GM18508 (cell line): ENCODE measurements around the gene CDCA8.
"Not testable (repeated sequence)": the region's sequence is repeated elsewhere in the genome, so short reads cannot be mapped to it uniquely, and the experiment has no call there.

Source experiments
- ATAC-seq: cut with Tn5 transposase; IDR thresholded peaks from one replicate; pipeline ENCODE4 v1.9.1; 2021; ENCODE audit warnings: moderate number of reproducible peaks; ENCODE audit not compliant: insufficient read depth, unreplicated experiment

Gene CDCA8

GRCh38 chr1:37731312-37732019 is 39.1 kb downstream of the CDCA8 start:
- no peak for ATAC-seq

- no peak for ATAC-seq
Observed at GRCh38 chr1:37732111-37732780, 39.9 kb downstream of the CDCA8 start.

- ATAC-seq: no peak
Observed at GRCh38 chr1:37734629-37735591, 42.6 kb downstream of the CDCA8 start.

- not testable (repeated sequence) for ATAC-seq
Observed at GRCh38 chr1:37737975-37738374, 45.7 kb downstream of the CDCA8 start.

GRCh38 chr1:37738619-37739018 is 46.3 kb downstream of the CDCA8 start:
- ATAC-seq: not testable (repeated sequence)

GRCh38 chr1:37739222-37739621 is 46.9 kb downstream of the CDCA8 start:
- no peak for ATAC-seq

- no peak for ATAC-seq
Observed at GRCh38 chr1:37741130-37741529, 48.8 kb downstream of the CDCA8 start.

- no peak for ATAC-seq
Observed at GRCh38 chr1:37741662-37742061, 49.3 kb downstream of the CDCA8 start.

- ATAC-seq: no peak
Observed at GRCh38 chr1:37746806-37747205, 54.5 kb downstream of the CDCA8 start.

GRCh38 chr1:37748565-37748964 is 56.2 kb downstream of the CDCA8 start:
- no peak for ATAC-seq

- ATAC-seq: no peak
Observed at GRCh38 chr1:37752213-37752582, 59.9 kb downstream of the CDCA8 start.

GRCh38 chr1:37752583-37753471 is 60.5 kb downstream of the CDCA8 start:
- ATAC-seq: no peak

GRCh38 chr1:37753473-37754321 is 61.4 kb downstream of the CDCA8 start:
- ATAC-seq: no peak

- ATAC-seq: no peak
Observed at GRCh38 chr1:37755290-37755689, 63.0 kb downstream of the CDCA8 start.

GRCh38 chr1:37755951-37756560 is 63.7 kb downstream of the CDCA8 start:
- no peak for ATAC-seq
